ENCODE results near the gene AHRR. TPM values are rescaled to one million over a fixed set of nuclear protein-coding genes. Genes with fewer than 3 reads are reported as not detected.

Gene AHRR
- total RNA-seq, 1 donor from 2014 or later = 54.9 TPM

- Mint-ChIP-seq H3K9me3 (ENCODE audit: unreplicated experiment) (no peaks in the 10 kb centered on the region), H3K4me3 (ENCODE audit: unreplicated experiment) (no peak overlapping the region), H3K27ac (ENCODE audit: unreplicated experiment) (no peak overlapping the region), H3K4me1 (ENCODE audit: unreplicated experiment) (peaks cover 19% of the 10 kb centered on the region), H3K36me3 (ENCODE audit: unreplicated experiment) (peaks cover 7% of the 10 kb centered on the region), H3K27me3 (ENCODE audit: unreplicated experiment) (no peaks in the 10 kb centered on the region)
- peak; percentile 86 for TF ChIP-seq CTCF (IDR thresholded peaks at IDR 0.05)
- DNase-seq (ENCODE audit: extremely low spot score, unreplicated experiment) = peak; percentile 92
Measured at GRCh38 chr5:317086-317811, 4.3 kb upstream of the AHRR start.

- Mint-ChIP-seq H3K9me3 (ENCODE audit: unreplicated experiment) (no peaks in the 10 kb centered on the region), H3K4me1 (ENCODE audit: unreplicated experiment) (peaks cover 18% of the 10 kb centered on the region), H3K27ac (ENCODE audit: unreplicated experiment) (peak overlapping the region; percentile 59), H3K27me3 (ENCODE audit: unreplicated experiment) (no peaks in the 10 kb centered on the region), H3K36me3 (ENCODE audit: unreplicated experiment) (peaks cover 7% of the 10 kb centered on the region), H3K4me3 (ENCODE audit: unreplicated experiment) (peak overlapping the region; percentile 26)
- no peak for TF ChIP-seq CTCF (IDR thresholded peaks at IDR 0.05)
- DNase-seq (ENCODE audit: extremely low spot score, unreplicated experiment) = peak; percentile 85
Measured at GRCh38 chr5:318341-318897, 3.1 kb upstream of the AHRR start.

GRCh38 chr5:318931-319601 is 2.4 kb upstream of the AHRR start:
- H3K4me3 Mint-ChIP-seq (ENCODE audit: unreplicated experiment) = no peak overlapping the region

GRCh38 chr5:320524-321229 is 837 bp upstream of the AHRR start:
- H3K27me3 Mint-ChIP-seq (ENCODE audit: unreplicated experiment) = no peaks in the 10 kb centered on the region
- peak overlapping the region; percentile 79 for H3K4me3 Mint-ChIP-seq (ENCODE audit: unreplicated experiment)
- no peaks in the 10 kb centered on the region for H3K9me3 Mint-ChIP-seq (ENCODE audit: unreplicated experiment)
- H3K4me1 Mint-ChIP-seq (ENCODE audit: unreplicated experiment) = peaks cover 32% of the 10 kb centered on the region
- peak overlapping the region; percentile 83 for H3K27ac Mint-ChIP-seq (ENCODE audit: unreplicated experiment)
- H3K36me3 Mint-ChIP-seq (ENCODE audit: unreplicated experiment) = peaks cover 6% of the 10 kb centered on the region
- peak; percentile 79 for DNase-seq (ENCODE audit: extremely low spot score, unreplicated experiment)
- TF ChIP-seq CTCF (IDR thresholded peaks at IDR 0.05) = no peak

More at GRCh38 chr5:318931-319601, 2.4 kb upstream of the AHRR start:
- Mint-ChIP-seq H3K36me3 (ENCODE audit: unreplicated experiment) (peaks cover 10% of the 10 kb centered on the region), H3K9me3 (ENCODE audit: unreplicated experiment) (no peaks in the 10 kb centered on the region), H3K27me3 (ENCODE audit: unreplicated experiment) (no peaks in the 10 kb centered on the region), H3K4me1 (ENCODE audit: unreplicated experiment) (peaks cover 24% of the 10 kb centered on the region), H3K27ac (ENCODE audit: unreplicated experiment) (no peak overlapping the region)
- no peak for TF ChIP-seq CTCF (IDR thresholded peaks at IDR 0.05)
- peak; percentile 78 for DNase-seq (ENCODE audit: extremely low spot score, unreplicated experiment)

Data from osteocyte (in vitro differentiated cells).